Prostate gland (tissue), 2 donors: ENCODE data around the gene P2RY8.

ENCODE experiments used
- CTCF ChIP-seq, 4 experiments: fragments of 200-600 bp in 2 of 4; fragments of 450-650 bp in 2 of 4; sonication (generic) in 2 of 4; IDR thresholded peaks; 1 replicate in 3 of 4; 2 replicates in 1 of 4; pipeline ENCODE4 v1.5.1; 2016 to 2019; ENCODE audit warnings: antibody characterized with exemption in 4 of 4, mild to moderate bottlenecking in 2 of 4, moderate library complexity in 2 of 4
- POLR2A ChIP-seq: fragments of 450-650 bp; IDR thresholded peaks from one replicate; pipeline ENCODE4 v1.6.1; 2016; ENCODE audit warnings: antibody characterized with exemption, mild to moderate bottlenecking
- POLR2AphosphoS5 ChIP-seq: sonication (generic); formaldehyde crosslinking; IDR thresholded peaks from one replicate; pipeline ENCODE4 v1.6.1; 2017; ENCODE audit warnings: antibody characterized with exemption

GRCh38 chrX:1545776-1546408 is 8.9 kb upstream of the P2RY8 start:
- TF ChIP-seq CTCF (IDR thresholded peaks at IDR 0.05) (no peak), POLR2A (no peak), POLR2AphosphoS5 (no peak)
